Measurements from ENCODE around the gene NKX6-2.
"Not testable (repeated sequence)": the region's sequence is repeated elsewhere in the genome, so short reads cannot be mapped to it uniquely, and the experiment has no call there.

Gene NKX6-2

DNA sequence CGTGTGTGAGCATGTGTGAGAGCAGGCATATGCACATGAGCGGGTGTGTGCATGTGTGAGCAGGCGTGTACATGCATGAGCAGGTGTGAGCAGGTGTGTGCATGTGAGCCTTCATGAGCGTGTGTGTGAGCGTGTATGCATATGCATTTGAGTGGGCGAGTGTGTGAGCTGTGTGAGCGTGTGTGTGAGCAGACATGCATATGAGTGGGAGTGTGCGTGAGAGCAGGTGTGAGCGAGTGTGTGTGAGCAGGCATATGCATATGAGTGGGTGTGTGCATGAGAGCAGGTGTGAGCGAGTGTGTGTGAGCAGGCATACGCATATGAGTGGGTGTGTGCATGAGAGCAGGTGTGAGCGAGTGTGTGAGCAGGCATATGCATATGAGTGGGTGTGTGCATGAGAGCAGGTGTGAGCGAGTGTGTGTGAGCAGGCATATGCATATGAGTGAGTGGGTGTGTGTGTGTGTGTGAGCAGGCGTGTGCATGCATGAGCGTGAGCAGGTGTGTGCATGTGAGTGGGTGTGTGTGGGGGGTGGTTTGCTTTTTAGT, 30.7 kb downstream of the NKX6-2 start:
- no peak for DNase-seq (ENCODE audit: low read depth in 2 of 2)

DNA sequence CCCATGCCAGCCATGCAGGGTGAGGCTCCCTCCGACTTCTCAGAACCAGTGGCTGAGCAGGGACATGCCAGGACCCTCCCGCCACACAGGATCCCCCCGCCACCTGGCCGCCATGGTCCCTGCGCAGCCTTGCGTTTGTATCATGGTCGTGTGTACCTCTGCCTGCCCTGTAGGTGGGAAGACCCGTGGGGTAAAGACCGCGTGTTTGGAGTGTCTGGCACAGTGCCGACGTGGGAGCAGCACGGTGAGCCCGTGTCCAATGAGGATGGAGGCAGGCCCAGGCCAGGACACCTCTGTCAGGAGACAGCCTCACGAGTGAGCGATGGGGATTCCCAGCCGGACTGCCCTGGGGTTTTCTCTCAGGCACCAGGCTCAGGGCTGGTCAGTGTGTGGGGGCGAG, 31.9 kb downstream of the NKX6-2 start:
- DNase-seq (ENCODE audit: low read depth in 2 of 2), result no peak

DNA sequence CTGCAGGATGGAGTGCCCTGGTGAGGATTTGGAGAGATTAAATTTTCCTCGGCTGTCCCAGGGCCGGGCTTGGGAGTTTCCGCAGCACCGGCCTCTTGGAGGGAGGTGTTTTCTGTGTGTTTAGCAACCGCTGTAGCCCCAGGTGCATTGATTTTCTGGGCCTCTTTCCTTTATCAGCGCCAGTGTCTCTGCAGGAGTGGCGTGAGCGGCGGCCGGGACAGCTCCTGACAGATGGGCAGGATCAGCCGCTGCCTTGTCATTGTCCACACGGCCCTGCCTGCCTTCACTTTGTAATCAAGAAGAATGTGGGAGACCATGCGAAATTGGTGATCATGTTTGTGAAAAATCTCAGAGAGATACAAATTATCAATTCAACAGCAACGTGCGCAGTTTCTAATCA, 32.4 kb downstream of the NKX6-2 start:
- DNase-seq (ENCODE audit: low read depth in 2 of 2), result no peak

DNA sequence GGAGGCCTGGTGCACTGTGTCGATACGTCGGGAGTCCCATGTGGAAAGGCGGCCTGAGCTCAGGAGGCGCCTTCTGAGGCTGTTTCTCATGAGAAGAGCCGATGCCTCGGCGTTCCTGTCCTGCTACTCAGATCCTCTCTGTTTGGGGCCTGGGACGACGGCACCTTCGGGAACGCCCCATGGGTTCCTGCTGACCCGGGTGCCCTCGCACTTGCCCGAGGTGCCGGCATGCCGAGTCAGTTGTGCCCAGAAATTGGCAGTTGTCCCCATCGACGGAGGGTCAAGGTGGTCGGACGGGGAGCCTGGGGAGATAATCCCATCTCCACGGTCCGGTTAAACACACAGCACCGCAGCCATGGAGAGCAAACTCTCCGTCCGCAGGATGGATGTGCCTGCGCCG, 33.0 kb downstream of the NKX6-2 start:
- no peak for DNase-seq (ENCODE audit: low read depth in 2 of 2)

DNA sequence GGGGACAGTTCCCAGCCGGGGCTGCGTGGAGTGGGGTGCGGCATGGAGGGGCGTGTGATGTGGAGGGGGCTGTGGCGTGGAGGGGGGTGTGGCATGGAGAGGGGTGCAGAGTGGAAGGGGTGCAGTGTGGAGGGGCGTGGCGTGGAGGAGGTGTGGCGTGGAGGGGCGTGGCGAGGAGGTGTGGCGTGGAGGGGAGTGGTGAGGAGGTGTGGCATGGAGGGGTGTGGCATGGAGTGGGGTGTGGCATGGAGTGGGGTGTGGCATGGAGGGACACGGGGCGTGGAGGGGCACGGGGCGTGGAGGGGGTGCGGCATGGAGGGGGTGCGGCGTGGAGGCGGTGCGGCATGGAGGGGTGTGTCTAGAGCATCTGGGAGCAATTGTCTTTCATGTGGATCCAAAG, 33.6 kb downstream of the NKX6-2 start:
- no peak for DNase-seq (ENCODE audit: low read depth in 2 of 2)

DNA sequence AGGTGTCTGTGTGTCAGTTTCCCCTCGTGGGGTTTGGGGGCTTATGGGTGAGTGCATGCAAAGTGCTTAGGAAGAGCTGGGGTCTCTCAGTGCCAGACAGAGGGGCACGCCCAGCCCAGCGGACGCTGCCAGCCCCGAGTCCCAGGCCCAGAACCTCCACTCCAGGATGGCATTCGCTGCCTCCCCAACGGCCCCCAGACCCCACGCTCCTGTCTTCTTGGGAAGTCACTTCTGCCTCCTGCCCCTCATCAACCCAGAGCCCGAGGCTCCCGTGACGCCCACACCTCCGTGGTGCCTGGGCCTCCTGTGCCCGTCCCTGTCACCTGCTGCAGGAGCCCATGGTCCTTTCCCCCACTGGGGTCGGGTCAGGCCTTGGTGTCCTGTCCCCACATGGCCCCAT, 35.0 kb downstream of the NKX6-2 start:
- DNase-seq (ENCODE audit: low read depth in 2 of 2), result no peak

DNA sequence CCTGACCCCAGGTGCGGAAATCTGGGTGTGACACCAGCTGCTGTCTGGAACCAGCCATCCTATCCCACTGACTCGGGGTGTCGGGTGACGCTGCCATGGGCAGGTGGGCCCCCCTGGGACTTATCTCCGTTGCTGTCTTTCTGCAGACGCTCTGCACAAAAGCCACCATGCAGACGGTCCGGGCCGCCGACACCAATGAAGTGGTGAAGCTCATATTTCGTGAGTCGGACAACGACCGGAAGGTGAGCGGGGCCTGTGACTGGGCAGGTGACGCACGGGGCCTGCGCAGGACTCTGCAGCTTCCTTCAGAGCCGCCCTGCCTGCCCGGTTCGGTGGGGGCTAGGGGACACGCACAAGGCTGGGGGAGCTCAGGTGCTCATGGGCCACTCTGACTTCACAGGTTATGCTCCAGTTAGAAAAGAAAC, 36.6 kb downstream of the NKX6-2 start:
- no peak for DNase-seq (ENCODE audit: low read depth in 2 of 2)

DNA sequence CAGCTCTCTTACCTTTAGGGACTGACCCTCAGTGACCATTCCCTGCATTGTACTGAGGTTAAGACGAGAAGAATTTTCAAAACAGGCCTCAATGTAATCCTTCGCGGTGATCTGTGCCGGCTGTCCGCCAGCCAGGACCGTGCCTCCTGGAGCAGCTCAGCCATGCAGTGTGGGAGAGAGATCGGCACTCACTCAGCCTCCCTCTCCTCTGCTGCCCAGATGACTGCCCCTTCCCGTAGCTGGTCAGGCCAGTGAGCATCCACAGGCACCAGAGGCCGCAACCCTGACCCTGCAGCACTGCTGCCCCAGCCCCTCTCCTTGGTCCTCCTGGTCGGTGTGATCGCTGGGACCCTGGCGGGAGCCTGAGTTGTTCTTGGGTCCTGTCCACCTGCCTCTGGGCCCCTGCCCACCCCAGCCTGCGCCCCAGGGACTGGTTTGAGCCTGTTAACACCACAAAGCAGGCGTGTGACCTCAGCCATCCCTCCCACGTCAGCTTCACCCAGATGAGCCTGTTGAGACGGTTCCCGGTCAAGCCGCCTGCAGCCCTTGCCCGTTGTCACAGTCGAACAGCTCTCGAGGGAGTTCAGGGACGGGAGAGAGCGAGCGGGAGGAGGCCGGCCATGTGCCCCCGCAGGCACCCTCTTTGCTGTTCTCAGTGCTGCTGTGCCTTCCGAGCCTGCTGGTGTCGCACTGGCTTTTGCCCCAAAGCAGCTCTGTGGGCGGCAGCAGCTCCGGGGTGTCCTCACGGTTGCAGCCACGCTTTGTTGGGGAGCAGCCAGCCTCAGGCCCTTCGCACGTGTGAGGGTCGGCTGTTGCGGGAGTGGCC, 37.2 kb downstream of the NKX6-2 start:
- no peak for DNase-seq (ENCODE audit: low read depth in 2 of 2)

DNA sequence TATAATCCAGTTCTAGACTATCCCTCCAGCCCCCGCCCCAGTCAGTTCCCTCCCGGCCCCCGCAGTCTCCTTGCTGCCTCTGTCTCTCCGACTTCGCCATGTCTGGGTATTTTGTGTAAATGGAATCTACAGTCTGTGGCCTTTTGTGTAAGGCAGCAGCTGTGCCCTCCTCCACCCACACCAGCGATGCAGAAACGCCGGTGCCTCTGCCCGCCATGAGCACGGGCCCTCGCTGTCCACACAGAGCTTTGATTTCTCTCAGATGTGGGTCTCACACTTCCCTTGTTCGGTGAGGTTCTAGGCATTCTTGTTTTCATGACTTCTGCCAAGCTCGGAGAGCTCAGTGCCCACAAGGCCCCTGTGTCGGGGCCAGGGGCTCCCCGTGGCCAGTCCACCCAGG, 37.8 kb downstream of the NKX6-2 start:
- DNase-seq (ENCODE audit: low read depth in 2 of 2), result no peak

DNA sequence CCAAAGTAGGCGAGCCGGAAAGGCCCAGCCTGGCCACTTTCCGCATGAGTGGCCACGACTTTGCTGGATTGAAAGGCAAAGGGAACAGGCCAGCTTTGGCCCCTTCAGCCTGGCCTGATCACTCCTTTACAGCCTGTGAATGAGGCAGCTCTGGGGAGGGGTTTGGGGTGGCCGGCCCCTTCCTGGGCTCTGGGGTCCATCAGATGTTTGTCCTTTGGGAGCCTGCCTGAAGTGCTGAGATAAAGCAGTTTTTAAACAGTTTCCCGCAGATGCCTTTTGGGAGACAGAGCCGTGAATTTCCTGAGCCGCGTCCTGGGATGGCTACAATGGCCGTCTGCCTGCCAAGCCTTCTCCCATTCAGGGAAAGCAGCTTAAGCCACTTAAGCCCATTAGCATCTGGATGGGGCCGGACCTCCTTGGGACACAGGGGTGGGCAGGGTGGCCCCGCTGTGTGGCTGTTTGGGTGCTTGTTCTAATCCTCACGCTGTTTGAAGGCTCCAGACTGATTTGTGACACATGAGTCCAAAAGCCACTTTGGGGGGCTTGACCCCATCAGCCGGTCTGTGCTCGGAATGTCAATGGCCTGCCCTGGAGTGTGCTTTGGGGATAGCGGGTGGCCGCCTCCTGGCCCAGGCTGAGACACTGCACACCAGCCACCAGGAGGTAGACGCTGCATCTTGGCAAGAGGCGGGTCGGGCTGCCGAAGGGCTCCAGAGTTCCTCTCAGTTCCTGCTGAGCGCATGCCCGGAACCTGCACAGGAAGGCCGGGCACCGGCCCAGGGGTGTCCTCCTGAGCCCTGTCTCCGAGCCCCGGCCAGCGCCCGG, 38.9 kb downstream of the NKX6-2 start:
- no peak for DNase-seq (ENCODE audit: low read depth in 2 of 2)

DNA sequence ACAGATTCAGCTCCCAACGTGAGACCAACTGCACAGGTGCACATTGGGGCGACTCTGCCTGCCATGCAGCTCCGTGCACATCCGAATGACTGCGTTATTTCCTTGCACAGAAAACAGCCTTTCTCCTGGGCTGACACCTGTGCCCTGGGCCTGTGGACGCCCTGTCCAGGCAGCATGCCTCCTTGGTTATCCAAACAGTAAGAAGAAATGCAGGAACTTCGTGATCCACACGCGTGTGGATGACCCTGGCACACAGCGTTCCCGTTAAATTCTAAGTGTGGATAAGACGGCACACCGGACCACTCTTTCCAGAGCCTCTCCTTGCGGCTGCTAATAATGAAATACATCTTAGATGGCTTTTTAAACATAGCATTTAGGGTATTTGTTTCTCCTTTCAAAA, 39.6 kb downstream of the NKX6-2 start:
- DNase-seq (ENCODE audit: low read depth in 2 of 2), result no peak

DNA sequence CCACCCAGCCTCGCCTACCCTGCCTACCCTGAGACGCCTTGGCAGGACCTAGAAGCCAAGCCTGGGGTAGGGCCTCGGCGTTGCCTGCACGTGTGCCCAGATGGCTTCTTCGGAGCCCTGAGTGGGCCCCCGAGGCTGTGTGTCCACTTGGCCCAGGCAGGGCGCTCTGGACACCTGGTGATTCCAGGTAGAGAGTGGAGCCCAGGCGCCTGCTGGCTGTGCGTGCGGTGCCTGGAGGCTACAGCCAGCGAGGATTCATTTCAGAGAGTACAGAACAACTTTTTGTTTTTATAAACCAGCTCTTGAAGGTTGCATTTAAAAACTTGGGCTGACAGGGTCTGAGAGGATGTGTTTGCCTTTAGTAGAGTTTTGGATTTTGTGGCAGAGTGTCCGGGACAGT, 40.0 kb downstream of the NKX6-2 start:
- DNase-seq (ENCODE audit: low read depth in 2 of 2), result no peak

DNA sequence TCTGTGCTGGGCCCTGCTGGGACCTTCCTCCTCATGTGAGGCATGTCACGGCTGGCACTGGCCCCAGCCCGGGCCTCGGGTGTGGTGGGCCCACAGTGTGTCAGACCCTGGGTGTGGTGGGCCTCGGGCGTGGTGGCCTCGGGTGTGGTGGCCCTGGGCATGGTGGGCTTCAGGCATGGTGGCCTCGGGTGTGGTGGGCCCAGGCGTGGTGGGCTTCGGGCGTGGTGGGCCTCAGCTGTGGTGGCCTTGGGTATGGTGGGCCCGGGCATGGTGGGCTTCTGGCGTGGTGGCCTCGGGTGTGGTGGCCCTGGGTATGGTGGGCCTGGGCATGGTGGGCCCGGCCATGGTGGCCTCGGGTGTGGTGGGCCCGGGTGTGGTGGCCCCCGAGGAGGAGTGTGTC, 40.4 kb downstream of the NKX6-2 start:
- DNase-seq (ENCODE audit: low read depth in 2 of 2), result no peak

DNA sequence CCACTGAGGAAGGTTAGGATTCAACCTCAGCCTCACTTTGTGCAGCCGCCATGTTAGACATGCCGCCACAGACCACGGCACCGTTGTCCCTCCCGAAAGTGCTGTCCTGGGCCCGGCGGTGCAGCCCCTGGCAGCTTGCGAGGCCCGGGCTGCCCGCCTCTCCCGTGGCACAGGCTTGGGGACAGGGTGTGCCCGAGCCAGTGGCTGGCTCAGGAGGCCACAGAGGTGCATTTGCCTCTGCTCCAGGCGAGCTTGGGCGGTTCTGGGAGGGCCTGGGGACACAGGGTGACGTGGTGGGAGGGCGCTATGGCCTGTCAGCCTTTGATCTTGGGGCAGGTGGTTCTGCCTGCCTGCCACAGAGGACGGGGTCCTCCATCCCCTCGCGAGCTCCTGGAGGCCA, 41.1 kb downstream of the NKX6-2 start:
- DNase-seq (ENCODE audit: low read depth in 2 of 2), result no peak

DNA sequence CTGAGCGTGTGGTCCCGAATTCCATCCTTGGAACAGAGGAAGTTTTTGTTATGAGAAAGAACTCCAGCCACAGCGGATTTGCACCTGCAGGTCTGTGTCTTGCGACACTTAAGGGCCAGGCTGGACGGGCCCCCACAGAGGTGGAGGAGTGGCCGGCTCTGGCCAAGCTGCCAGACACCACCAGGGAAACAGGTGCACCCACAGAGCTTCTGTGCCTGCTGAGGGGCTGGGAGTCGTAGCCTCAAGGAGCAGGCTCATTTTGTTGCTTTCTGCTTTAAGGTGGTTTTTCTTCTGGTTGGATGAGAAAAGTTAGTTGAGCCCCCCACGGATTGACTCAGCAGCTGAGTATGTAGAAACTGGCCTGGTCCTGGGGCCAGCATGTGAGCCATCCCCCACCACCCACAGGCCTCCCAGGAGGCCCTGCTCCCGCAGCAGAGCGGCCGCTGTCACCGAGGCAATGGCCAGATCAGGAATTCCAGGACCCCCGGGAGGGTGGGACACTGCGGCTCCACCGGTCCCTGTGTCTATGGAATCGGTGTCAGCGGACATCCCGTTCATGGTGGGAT, 41.9 kb downstream of the NKX6-2 start:
- no peak for DNase-seq (ENCODE audit: low read depth in 2 of 2)

DNA sequence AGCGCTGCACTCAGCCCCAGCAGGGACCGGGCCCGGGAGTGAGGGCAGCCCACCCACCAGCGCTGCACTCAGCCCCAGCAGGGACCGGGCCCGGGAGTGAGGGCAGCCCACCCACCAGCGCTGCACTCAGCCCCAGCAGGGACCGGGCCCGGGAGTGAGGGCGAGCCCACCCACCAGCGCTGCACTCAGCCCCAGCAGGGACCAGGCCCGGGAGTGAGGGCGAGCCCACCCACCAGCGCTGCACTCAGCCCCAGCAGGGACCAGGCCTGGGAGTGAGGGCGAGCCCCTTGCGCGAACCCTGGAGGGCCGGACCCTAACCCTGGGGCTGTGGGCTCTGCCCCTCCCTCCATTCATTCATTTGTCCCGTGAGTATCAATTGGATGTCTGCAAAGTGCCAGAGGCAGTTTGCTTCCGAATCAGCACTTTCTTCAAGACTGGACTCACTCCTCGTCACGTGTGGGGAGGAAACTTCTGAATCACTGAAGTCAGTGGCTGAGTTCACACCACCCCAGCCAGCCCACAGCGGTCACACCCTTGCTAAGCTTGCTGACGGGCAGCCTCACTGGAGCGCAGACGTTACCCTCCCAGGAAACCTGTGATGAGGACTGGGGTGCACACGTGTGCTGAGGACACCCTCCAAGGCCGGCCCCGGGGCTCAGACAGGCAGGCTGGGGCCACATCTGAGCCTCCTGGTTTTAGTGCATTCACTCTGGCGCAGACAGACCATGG, 42.6 kb downstream of the NKX6-2 start:
- DNase-seq (ENCODE audit: low read depth in 2 of 2), result not testable (repeated sequence)

DNA sequence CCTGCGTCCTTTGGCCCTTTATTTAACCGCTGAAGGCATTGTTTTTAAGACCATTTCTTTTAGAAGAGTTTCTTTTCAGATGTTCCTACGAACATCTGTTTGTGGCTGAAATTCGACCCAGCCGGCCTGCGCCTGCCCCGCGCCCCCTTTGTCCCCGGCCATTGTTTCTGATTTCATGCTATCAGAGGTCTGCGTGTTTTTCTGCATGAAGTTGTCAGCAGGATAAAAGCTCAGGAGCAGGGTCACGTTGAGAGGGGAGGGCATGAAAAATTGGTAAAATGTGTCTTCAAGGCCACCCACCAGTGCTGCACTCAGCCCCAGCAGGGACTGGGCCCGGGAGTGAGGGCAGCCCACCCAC, 43.1 kb downstream of the NKX6-2 start:
- no peak for DNase-seq (ENCODE audit: low read depth in 2 of 2)

DNA sequence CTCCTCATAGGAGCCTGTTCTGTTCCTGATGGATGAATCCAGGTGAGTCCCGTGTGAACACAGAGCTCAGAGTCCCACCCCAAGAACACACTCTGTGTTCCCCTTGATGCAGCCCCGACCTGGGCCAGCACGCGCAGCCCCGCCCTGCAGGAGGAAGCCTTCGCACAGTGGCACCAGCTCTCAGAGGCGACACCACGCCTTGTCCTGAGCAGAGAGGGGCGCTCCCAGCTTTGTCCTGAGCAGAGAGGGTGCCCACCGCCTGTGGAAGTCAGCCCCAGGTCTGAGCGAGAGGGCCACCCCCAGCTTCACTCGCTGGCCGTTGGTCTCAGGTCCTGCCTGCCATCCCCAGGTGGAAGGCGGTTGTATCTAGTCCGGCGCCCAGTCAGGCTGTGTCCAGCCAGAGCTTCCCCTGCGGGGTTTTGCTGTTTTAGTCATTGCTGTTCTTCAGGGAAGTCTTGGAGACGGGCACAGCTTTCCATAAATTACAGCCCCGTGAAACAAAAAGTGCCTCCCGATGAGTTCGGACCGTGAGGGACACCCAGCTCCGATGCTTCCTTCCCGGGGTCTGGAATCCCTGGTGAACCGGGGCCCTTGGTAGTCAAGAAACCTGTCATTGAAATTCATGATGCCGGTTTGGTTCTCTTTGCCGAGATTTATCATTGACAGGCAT, 43.6 kb downstream of the NKX6-2 start:
- DNase-seq (ENCODE audit: low read depth in 2 of 2), result no peak

DNA sequence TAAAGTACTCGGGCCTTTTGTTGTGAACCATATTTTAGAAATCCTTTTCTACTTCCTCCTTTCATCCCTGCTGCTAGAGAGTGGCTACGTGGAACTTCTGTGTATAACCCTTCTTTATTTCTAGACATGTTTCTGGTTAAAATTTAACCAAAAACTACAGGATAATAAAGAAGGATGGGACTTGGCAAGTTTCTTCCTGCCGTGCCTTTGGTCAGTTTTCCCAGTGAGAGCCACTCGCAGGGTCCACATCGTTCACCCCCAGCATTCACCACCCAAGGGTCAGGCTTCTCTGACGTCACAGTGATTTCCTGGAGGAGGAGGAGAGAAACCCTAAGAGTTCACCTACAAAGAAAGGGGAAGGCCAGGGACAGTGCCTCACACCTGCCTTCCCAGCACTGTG, 45.4 kb downstream of the NKX6-2 start:
- DNase-seq (ENCODE audit: low read depth in 2 of 2), result no peak

DNA sequence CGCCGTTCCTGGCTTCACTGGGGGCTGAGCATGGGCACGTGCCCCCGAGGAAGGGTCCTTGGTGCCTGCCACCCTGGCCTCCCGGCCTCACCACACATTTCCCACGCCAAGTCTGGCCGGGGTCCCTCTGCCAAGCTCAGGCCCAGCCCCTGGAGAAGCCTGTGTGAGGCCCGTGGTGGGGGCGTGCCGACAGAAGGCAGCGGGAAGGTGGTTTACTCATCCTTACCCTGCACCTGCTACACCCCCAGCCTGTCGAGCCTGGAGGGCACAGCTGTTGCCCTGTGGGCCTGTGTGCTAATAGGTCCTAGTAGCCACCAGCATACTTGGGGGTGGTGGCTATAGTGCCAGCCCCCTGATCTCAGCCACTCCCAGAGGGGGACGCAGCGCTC, 46.7 kb downstream of the NKX6-2 start:
- no peak for DNase-seq (ENCODE audit: low read depth in 2 of 2)

DNA sequence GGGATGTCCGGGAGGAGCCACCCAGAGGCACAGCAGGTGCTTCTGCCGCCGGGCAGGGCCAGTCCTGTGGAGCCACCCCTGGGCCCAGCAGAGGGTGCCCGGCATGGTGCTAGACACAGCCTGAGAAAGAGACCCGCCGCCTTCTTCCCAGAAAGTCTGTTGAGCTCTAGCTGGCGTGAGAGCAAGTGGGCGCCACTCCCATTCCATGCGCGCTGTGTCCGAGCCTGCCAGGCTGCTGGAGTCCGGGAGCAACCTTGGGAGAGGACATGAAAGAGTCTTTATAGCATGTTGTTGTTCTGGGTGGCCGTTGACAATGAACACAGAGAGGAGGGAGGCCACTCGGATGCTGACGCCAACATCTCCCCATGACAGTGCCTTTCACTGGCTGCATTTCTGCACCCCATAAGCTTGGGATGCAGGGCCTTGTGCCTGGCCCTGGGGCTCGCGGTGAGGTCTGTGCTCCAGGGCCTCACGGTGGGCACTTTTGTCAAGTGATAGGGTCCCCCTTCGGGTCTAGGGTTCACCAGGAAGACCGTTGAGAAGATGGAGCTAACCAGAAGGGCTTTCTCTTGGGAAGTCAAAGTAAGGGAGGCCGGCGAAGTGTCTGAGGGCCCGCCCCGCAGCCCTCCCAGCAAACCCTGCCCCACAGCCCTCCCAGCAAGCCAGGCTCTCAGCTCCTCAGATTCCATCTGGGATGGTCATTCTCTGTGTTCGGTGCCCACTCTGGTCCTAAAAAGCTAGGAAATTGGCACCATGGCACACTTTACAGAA, 47.3 kb downstream of the NKX6-2 start:
- no peak for DNase-seq (ENCODE audit: low read depth in 2 of 2)

Measured in stimulated activated CD4-positive, alpha-beta T cell treated with anti-CD3 and anti-CD28 coated beads, Interleukin-4, amount 100 ng/mL, for 48 hours (primary cell).